ENCODE measurements around the gene STAB2. TPM values are rescaled to one million over a fixed set of nuclear protein-coding genes. Genes with fewer than 3 reads are reported as not detected.

Gene STAB2
- total RNA-seq, 1 donor from 2014 or later, result not detected

DNA sequence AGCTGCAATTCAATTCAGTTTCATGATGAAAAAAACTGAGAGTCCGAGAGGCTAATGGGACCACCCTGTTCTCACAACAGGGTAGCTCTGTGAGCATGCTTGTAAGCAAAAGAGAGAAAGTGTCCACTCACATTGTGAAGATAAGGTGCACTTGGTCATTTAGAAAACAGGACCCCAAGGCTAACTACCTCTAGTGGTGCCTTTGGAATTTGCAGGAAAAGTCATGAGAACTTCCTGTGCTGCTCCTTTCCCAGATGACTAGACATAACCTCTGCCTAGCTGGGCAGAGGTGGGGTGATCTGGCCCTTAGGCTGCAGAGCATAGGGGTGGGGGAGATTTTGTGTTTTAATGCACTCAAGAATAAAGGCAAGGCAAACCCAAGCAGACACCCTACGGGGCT is 118.9 kb downstream of the STAB2 start:
- intact Hi-C loops (cut with DNase I), result no loop called here

GRCh38 chr12:103707446-103707845 is 120.4 kb downstream of the STAB2 start:
- no peaks in the 10 kb centered on the region for H3K27me3 ChIP-seq
- no peaks in the 10 kb centered on the region for H3K9me3 ChIP-seq
- TF ChIP-seq, protein P1, sequence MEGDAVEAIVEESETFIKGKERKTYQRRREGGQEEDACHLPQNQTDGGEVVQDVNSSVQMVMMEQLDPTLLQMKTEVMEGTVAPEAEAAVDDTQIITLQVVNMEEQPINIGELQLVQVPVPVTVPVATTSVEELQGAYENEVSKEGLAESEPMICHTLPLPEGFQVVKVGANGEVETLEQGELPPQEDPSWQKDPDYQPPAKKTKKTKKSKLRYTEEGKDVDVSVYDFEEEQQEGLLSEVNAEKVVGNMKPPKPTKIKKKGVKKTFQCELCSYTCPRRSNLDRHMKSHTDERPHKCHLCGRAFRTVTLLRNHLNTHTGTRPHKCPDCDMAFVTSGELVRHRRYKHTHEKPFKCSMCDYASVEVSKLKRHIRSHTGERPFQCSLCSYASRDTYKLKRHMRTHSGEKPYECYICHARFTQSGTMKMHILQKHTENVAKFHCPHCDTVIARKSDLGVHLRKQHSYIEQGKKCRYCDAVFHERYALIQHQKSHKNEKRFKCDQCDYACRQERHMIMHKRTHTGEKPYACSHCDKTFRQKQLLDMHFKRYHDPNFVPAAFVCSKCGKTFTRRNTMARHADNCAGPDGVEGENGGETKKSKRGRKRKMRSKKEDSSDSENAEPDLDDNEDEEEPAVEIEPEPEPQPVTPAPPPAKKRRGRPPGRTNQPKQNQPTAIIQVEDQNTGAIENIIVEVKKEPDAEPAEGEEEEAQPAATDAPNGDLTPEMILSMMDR (IDR thresholded peaks at IDR 0.05), result no peak
- no peak for DNase-seq (ENCODE audit: low spot score in 2 of 2)
- H3K36me3 ChIP-seq, result no peaks in the 10 kb centered on the region
- H3K27ac ChIP-seq, result no peak overlapping the region
- H3K4me1 ChIP-seq, result no peaks in the 10 kb centered on the region
- no peak overlapping the region for H3K4me3 ChIP-seq
- intact Hi-C loops (cut with DNase I), result no loop called here

More for the DNA sequence above, 118.9 kb downstream of the STAB2 start:
- Histone ChIP-seq H3K27ac (no peak overlapping the region), H3K36me3 (no peaks in the 10 kb centered on the region), H3K4me3 (no peak overlapping the region), H3K9me3 (no peaks in the 10 kb centered on the region), H3K27me3 (no peaks in the 10 kb centered on the region), H3K4me1 (no peaks in the 10 kb centered on the region)
- TF ChIP-seq, protein P1 (IDR thresholded peaks at IDR 0.05), result no peak
- DNase-seq (ENCODE audit: low spot score in 2 of 2), result no peak

GRCh38 chr12:103710544-103710943 is 123.5 kb downstream of the STAB2 start:
- Histone ChIP-seq H3K36me3 (no peaks in the 10 kb centered on the region), H3K27me3 (no peaks in the 10 kb centered on the region)
- intact Hi-C loops (cut with DNase I), result no loop called here

DNA sequence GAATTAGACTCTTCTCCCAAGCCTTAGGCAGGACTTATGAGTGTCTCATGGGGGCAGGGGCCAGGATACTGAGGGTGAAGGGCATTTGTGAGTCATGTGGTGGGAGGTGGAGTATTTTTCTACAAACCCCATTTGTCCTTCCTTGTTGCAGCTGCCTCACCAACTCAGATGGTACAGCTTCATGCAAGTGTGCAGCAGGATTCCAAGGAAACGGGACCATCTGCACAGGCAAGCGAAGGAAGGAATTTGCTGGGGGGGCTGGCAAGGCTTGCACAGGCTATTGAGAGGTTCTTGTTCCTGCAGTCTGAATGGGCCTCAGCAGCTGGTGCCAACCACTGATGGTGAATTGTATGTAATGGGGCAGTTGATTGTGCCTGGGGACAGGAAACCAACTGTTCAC is 125.1 kb downstream of the STAB2 start:
- intact Hi-C loops (cut with DNase I), result no loop called here
- Histone ChIP-seq H3K4me3 (no peak overlapping the region), H3K9me3 (no peaks in the 10 kb centered on the region), H3K27me3 (no peaks in the 10 kb centered on the region), H3K27ac (no peak overlapping the region), H3K4me1 (no peaks in the 10 kb centered on the region), H3K36me3 (no peaks in the 10 kb centered on the region)
- TF ChIP-seq, protein P1 (IDR thresholded peaks at IDR 0.05), result no peak
- DNase-seq (ENCODE audit: low spot score in 2 of 2), result no peak

More at GRCh38 chr12:103710544-103710943, 123.5 kb downstream of the STAB2 start:
- Histone ChIP-seq H3K9me3 (no peaks in the 10 kb centered on the region), H3K4me3 (no peak overlapping the region), H3K4me1 (no peaks in the 10 kb centered on the region), H3K27ac (no peak overlapping the region)
- TF ChIP-seq, protein P1 (IDR thresholded peaks at IDR 0.05), result no peak
- DNase-seq (ENCODE audit: low spot score in 2 of 2), result no peak

DNA sequence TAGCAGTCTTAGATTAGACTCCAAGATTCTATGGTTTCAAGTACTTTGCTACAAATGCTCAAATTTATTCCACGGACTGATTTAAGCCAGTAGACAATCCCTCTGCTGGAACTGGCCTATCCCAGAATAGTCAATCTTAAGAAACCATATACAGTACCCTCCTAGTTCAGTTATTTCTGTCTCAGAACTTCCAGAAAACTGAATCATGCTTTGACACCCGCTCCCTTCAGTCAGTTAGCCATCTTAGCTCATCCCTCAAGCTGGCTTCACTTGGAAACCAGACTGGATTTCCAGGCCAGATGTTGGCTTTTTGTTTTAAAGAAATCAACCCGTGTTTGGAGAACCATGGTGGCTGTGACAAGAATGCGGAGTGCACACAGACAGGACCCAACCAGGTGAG is 128.4 kb downstream of the STAB2 start:
- Histone ChIP-seq H3K9me3 (no peaks in the 10 kb centered on the region), H3K27ac (no peak overlapping the region), H3K27me3 (no peaks in the 10 kb centered on the region), H3K4me3 (no peak overlapping the region), H3K36me3 (no peaks in the 10 kb centered on the region), H3K4me1 (no peaks in the 10 kb centered on the region)
- intact Hi-C loops (cut with DNase I), result no loop called here
- no peak for DNase-seq (ENCODE audit: low spot score in 2 of 2)
- TF ChIP-seq, protein P1 (IDR thresholded peaks at IDR 0.05), result no peak
